HG02623 (cell line): ENCODE measurements around the gene ZNF337.
"Not testable (repeated sequence)": the region's sequence is repeated elsewhere in the genome, so short reads cannot be mapped to it uniquely, and the experiment has no call there.

Experiments
- ATAC-seq: cut with Tn5 transposase; IDR thresholded peaks from one replicate; pipeline ENCODE4 v1.9.1; 2021; ENCODE audit warnings: moderate library complexity; ENCODE audit not compliant: unreplicated experiment

ZNF337 gene

DNA sequence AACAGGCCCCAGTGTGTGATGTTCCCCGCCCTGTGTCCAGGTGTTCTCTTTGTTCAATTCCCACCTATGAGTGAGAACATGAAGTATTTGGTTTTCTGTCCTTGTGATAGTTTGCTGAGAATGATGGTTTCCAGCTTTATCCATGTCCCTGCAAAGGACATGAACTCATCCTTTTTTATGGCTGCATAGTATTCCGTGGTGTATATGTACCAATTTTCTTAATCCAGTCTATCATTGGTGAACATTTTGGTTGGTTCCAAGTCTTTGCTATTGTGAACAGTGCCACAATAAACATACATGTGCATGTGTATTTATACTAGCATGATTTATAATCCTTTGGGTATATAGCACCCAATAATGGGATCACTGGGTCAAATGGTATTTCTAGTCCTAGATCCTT is 66.0 kb downstream of the ZNF337 start:
- not testable (repeated sequence) for ATAC-seq

DNA sequence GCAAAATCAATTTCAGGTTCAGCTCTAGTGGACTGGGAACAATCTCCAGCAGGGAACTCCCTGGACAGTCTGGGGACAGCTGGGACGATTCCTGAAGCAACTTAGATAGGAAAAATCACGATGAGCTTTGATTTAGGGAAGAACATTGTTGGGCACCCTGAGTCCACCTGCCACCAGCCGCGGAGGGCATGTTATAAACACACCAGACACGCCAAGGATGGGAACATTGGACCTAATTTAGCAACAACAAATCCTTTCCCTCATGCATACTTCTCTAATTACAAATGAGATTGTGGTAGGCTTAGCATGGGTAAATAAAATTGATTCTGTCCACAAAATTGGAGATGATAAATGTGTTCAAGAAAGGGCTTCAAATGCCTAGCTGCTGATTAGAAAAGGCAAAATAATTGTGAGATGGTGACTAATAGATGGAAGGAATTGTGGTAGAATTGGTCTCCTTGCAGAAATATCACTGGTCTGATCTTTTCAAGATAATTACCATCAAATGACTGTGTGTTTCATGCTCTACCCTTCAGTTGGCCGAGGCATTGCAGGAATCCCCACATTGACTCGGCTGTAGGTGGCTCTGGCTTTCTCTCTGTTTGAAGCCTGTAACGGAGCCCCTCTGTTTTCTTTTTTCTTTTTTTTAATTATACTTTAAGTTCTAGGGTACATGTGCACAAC is 66.7 kb downstream of the ZNF337 start:
- ATAC-seq = no peak

DNA sequence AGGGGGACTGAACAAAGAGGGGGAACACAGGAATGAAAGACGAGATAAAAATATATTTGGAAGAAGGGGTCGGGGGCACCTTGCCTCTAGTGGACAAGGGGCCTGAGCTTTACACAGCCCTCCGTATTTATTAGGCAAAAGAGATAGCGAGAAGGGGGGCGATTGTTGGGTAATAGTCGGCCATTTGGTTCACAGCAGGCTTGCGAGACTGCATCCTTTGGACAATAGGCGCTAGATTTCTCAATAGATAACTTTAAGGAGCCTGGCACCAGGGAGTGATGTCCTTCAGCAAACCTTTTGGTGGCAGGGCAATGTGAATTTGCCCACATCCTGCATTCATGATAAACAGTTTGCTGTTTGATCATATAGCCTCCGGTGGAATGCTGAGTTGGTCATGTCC is 69.9 kb downstream of the ZNF337 start:
- ATAC-seq = no peak

DNA sequence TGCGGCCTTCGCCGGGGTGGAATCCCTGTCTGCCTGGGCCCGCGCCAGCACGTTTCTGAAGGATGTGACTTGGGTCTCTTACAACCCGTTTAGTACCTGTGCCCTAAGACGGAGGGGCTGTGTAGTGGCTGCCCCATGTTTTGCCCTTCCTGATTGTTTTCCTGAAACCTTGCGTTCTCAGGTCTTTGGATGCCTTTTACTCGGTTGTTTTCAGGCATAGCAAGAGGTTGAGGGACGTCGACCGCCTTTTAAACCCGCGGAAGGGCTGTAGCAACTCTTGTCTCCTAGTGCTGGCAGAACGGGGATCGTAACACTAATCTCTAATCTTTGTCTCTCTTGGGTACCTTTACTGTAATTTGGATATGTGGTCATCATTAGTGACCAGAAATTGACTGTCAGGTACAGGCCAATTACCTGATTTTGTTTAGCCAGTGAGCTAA is 72.1 kb downstream of the ZNF337 start:
- ATAC-seq = no peak
